Endothelial cell of hepatic sinusoid (primary cell): Measurements from ENCODE around the gene EYS.
"Not testable (repeated sequence)": the region's sequence is repeated elsewhere in the genome, so short reads cannot be mapped to it uniquely, and the experiment has no call there.

ENCODE experiments used
- in situ Hi-C: cut with HindIII; loops from 2 replicates; pipeline ENCODE4 v1.10.0; 2017; ENCODE audit warnings: low sequenced_read_pairs

The EYS gene

GRCh38 chr6:63816401-63816981 is 1890.5 kb downstream of the EYS start:
- in situ Hi-C loops, result no loop called here

GRCh38 chr6:63814459-63814858 is 1892.6 kb downstream of the EYS start:
- in situ Hi-C loops, result no loop called here

- in situ Hi-C loops, result no loop called here
Measured at GRCh38 chr6:63813566-63814120, 1893.4 kb downstream of the EYS start.

GRCh38 chr6:63808576-63808975 is 1898.5 kb downstream of the EYS start:
- in situ Hi-C loops, result no loop called here

- in situ Hi-C loops, result no loop called here
Measured at GRCh38 chr6:63807056-63807455, 1900.0 kb downstream of the EYS start.

GRCh38 chr6:63806573-63806913 is 1900.5 kb downstream of the EYS start:
- in situ Hi-C loops, result no loop called here

GRCh38 chr6:63805808-63806572 is 1901.0 kb downstream of the EYS start:
- in situ Hi-C loops, result no loop called here

- in situ Hi-C loops, result no loop called here
Measured at GRCh38 chr6:63805345-63805744, 1901.7 kb downstream of the EYS start.

GRCh38 chr6:63804381-63804956 is 1902.6 kb downstream of the EYS start:
- in situ Hi-C loops, result no loop called here

- in situ Hi-C loops, result no loop called here
Measured at GRCh38 chr6:63803371-63803770, 1903.7 kb downstream of the EYS start.

- in situ Hi-C loops, result no loop called here
Measured at GRCh38 chr6:63802606-63803206, 1904.3 kb downstream of the EYS start.

- in situ Hi-C loops, result not testable (repeated sequence)
Measured at GRCh38 chr6:63800386-63800785, 1906.6 kb downstream of the EYS start.

- in situ Hi-C loops, result no loop called here
Measured at GRCh38 chr6:63799813-63800212, 1907.2 kb downstream of the EYS start.

GRCh38 chr6:63799313-63799712 is 1907.7 kb downstream of the EYS start:
- in situ Hi-C loops, result no loop called here

- in situ Hi-C loops, result no loop called here
Measured at GRCh38 chr6:63798378-63798777, 1908.6 kb downstream of the EYS start.

GRCh38 chr6:63797721-63798120 is 1909.3 kb downstream of the EYS start:
- in situ Hi-C loops, result no loop called here

GRCh38 chr6:63795826-63796225 is 1911.2 kb downstream of the EYS start:
- in situ Hi-C loops, result no loop called here

- in situ Hi-C loops, result no loop called here
Measured at GRCh38 chr6:63795006-63795405, 1912.0 kb downstream of the EYS start.

- in situ Hi-C loops, result no loop called here
Measured at GRCh38 chr6:63793465-63794137, 1913.4 kb downstream of the EYS start.

- in situ Hi-C loops, result no loop called here
Measured at GRCh38 chr6:63792736-63793464, 1914.1 kb downstream of the EYS start.
